Renal pelvis (tissue), 4 donors: ENCODE results near the gene POLR2B. TPM values are rescaled to one million over a fixed set of nuclear protein-coding genes. Genes with fewer than 3 reads are reported as not detected.

Experiments
- DNase-seq: peaks from one replicate; pipeline ENCODE4 v3.0.0-alpha.2; 2013
- polyA plus RNA-seq, 3 donors: library from polyadenylated mRNA; unstranded; fragments of 120-200 nt; gene quantifications; one replicate each; pipeline ENCODE4 v1.2.1, GENCODE V29; 2013; ENCODE audit not compliant: insufficient read length in 3 of 3

The POLR2B gene
- polyA plus RNA-seq, 3 donors: 98.4 to 113 (median 101) TPM

GRCh38 chr4:56977321-56978012 lies 1.2 kb upstream of the POLR2B start, which contains the start of gene NOA1:
Gene NOA1, minus strand, starts transcription at chr4:56977606. Its CDS starts 21 bp downstream, at chr4:56977585.
- DNase-seq: peak; percentile 99

DNA sequence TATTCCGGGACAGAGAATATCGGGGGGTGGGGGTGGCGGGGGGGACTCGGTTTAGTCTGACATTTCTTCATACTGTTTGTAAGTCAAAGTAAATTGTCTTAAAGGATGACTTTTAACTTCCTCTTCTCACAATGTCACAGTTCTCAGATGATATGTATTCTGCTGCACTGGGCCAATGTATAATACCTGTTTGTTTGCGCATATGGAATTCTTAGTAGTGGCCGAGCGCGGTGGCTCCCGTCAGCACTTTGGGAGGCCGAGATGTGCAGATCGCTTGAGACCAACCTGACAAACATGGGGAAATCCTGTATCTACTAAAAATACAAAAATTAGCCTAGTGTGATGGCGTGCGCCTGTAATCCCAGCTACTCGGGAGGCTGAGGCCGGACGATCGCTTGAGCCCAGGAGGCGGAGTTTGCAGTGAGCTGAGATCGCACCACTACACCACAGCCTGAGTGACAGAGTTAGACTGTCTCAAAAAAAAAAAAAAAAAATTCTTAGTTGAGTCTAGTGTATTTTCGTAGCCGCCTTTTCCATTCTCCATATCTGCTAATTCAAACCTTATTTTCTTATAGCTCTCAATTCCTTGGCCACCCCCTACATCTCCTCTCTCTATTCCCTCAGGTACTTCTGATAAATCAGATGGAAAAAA lies 851 bp downstream of the POLR2B start:
- no peak for DNase-seq

DNA sequence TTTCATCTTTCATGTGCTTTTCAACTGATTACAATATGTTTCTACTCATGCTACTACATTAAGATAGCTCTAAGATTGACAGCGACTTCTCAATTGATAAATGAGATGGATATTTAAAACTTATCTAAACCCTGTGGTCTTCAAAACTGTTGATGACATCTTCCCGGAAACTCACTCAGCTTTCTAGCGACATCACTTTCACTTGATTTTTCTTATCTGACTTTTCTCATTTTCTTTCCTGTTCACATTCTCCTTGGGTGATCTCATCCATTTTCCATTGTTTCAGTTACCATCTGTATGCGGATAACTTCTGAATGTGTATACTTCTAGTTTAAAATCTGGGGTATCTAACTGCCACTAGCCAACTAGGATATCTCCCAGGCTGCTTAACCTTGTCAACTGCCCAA lies 3.1 kb downstream of the POLR2B start:
- no peak for DNase-seq

GRCh38 chr4:56986192-56986591 lies 7.5 kb downstream of the POLR2B start:
- DNase-seq: no peak

DNA sequence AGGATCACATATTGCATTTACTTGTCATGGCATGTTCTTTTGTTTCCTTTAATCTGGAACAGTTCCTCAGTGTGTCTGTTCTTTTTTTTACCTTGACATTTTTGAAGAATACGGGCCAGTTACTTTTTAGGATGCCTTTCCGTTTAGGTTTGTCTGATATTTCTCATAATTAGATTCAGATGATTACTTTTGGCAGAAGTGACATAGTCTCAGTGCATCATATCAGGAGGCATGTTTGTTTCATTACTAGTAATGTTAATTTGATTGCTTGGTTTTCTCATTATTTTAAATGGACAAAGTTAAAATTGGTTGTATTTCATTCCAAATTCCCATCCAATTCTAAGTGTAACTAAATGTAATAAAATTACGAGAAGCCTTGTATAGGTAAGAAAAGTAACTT lies 8.3 kb downstream of the POLR2B start:
- DNase-seq: no peak

DNA sequence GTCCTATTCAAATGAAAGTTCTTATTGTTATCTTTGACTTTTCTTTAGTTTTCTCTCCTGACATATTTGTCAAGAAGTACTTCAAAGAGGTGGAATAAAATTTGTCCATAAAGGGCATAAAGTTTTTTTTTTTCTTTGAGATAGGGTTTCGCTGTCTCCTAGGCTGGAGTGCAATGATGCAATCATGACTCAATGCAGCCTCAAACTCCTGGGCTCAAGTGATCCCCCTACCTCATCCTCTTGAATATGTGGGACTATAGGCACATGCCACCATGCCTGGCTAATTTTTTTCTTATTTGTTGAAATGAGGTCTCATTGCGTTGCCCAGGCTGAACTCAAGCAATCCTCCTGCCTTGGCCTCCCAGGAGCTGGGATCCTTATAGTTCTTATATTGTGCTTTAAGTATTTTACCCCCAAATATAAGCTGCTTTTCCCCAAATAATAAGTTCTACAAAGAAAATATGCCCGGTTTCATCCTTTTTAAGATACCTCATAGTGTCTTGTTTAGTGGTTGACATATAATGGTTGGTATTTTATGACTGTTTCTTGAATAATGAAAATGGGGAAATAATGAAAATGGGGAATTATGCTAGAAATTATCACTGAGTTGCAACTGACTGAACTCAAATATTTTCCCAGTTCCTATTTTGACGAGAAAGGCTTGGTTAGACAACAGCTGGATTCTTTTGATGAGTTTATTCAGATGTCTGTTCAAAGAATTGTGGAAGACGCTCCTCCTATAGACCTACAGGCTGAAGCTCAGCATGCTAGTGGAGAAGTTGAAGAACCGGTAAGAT lies 11.6 kb downstream of the POLR2B start:
- no peak for DNase-seq

DNA sequence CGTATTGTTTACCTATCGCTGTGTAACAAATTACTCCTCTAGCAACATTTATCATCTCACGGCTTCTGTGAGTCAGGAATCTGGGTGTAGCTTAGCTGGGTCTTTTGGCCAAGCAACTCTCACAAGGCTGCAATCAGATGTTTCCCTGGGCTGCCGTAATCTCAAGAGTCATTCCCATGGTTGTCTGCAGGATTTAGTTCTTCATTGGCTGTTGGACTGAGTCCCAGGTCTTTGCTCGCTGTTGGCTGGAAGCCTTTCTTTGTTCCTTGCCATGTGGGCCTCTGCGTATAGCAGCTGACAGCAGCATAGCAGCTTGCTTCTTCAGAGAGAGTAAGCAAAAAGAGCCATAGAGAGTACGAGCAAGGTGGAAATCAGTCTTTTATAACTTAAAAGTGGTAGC lies 16.8 kb downstream of the POLR2B start:
- DNase-seq: peak; percentile 42

DNA sequence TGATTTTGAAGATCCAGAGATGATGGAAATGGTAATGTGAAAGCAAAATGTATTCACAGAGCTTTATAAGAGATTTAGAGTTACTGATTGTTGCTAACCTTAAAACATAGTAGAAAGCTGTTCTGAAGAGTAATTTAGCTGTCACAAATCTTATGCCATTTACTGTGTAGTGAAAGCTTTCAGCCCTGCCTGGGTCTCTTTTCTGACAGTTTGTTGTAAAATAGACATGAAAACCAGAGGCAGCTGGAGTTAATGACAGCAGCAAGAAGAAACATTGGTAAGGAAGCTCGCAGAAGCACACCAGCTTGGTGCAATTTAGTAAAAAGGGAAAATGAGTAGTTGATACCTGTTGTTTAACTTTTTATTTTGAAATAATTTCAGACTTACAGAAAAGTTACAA lies 21.1 kb downstream of the POLR2B start:
- no peak for DNase-seq

GRCh38 chr4:57013543-57014120 lies 34.9 kb downstream of the POLR2B start:
- no peak for DNase-seq

- no peak for DNase-seq
These were observed 40.3 kb downstream of the POLR2B start for GRCh38 chr4:57018980-57019379.

GRCh38 chr4:57020467-57021101 lies 41.9 kb downstream of the POLR2B start:
- no peak for DNase-seq

GRCh38 chr4:57023104-57023503 lies 44.4 kb downstream of the POLR2B start:
- DNase-seq: no peak

GRCh38 chr4:57034520-57034919 lies 55.8 kb downstream of the POLR2B start:
- DNase-seq: no peak

GRCh38 chr4:57037982-57038604 lies 59.4 kb downstream of the POLR2B start:
- DNase-seq: peak; percentile 51

GRCh38 chr4:57039345-57039744 lies 60.6 kb downstream of the POLR2B start:
- DNase-seq: no peak

DNA sequence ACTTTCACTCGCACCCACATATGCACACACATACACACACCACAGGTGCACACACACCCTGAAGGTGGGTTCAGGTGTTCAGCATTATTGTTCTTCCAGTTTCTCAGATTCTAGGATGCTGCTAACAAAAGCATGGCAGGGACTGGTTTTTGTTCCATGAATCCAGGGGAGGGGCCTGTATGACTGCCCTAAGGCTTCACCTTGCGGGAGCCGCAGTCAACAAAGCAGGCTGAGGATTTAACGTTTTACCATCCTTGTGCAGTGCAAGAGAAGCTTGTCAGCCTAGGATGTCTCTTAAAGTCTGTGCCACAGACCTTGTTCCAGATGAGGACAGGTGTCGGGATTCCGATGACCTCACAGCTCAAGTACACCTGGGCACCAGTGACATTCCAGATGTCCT lies 61.8 kb downstream of the POLR2B start:
- no peak for DNase-seq

- peak; percentile 26 for DNase-seq
These were observed 62.3 kb downstream of the POLR2B start for GRCh38 chr4:57041020-57041419.

GRCh38 chr4:57042711-57043169 lies 64.0 kb downstream of the POLR2B start:
- DNase-seq: no peak

- DNase-seq: peak; percentile 44
These were observed 64.9 kb downstream of the POLR2B start for GRCh38 chr4:57043347-57044251.

GRCh38 chr4:57044279-57044678 lies 65.6 kb downstream of the POLR2B start:
- DNase-seq: no peak
